HG02678 (cell line): ENCODE measurements around the gene TRAPPC3.
"Not testable (repeated sequence)": the region's sequence is repeated elsewhere in the genome, so short reads cannot be mapped to it uniquely, and the experiment has no call there.

ENCODE experiments used
- ATAC-seq: cut with Tn5 transposase; IDR thresholded peaks from one replicate; pipeline ENCODE4 v1.9.1; 2021; ENCODE audit warnings: mild to moderate bottlenecking, moderate library complexity; ENCODE audit not compliant: unreplicated experiment

TRAPPC3 gene

DNA sequence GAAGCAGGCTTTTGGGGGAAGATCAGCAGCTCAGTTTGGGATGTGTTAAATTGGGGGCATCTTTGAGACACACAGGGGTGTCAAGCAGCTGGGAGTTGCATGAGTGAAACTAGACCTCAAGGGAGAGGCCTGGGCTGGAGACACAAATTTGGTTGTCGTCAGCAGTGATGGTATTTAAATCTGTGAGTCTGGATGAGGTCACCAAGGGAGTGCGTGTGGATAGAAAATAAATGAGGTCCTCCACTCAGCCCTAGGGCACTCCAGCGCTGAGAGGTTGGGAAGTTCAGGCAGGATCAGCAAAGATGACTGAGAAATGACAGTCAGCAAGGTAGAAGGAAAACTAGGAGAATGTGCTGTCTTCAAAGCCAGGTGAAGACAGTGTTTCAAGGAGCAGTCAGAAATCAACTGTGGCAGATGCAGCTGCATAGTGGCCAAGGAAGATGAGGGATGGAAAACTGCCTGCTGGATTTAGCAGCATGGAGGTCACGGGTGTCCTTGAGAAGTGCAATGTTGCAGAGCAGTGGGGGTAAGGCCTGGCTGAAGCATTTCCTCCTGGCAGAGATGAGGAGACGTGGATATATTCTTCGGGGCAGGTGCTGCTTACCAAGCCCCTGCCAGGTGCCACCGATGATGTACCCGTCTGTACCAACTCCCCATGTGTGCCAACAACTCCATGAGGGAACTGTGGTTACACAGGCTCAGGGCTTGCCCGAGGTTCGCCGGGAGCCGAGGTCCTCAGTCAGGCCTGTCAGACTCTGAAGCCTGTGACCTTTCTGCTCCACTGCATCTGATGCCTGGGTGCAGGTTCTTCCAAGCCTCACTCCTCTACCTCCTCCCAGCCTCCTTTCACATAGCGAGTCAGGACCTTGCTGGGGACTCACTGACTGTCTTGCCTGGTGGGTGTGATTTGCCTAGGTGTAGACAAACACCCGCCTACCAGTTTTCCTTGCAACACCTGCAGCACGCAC is 17.9 kb upstream of the TRAPPC3 start:
- ATAC-seq: no peak

DNA sequence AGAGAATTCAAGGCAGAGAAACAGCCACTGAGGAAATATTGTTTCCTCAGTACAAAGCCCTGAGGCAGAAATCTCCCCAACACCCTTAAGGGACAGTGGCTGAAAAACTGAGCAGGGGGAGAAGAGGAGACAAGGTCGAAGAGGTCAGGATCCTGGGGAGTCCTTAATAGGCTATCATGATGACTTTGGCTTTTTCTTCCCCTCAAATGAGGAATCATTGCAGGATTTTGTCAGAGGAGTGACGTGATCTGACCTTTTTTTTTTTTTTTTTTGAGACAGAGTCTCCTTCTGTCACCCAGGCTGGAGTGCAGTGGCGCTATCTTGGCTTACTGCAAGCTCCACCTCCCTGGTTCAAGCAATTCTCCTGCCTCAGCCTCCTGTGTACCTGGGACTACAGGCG is 16.9 kb upstream of the TRAPPC3 start:
- no peak for ATAC-seq

DNA sequence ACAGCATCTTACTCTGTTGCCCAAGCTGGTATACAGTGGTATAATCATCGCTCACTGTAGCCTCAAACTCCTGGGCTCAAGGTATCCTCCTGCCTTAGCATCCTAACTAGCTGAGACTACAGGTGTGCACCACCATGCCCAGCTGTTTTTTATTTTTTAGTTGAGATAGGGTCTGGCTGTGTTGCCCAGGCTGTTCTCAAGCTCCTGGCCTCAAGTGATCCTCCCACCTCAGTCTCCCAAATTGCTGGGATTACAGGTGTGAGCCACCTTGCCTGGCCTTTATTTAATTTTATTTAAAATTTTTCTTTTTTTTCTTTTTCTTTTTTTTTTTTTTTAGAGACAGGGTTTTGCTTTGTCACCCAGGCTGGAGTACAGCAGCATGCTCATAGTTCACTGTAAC is 15.9 kb upstream of the TRAPPC3 start:
- ATAC-seq: no peak

DNA sequence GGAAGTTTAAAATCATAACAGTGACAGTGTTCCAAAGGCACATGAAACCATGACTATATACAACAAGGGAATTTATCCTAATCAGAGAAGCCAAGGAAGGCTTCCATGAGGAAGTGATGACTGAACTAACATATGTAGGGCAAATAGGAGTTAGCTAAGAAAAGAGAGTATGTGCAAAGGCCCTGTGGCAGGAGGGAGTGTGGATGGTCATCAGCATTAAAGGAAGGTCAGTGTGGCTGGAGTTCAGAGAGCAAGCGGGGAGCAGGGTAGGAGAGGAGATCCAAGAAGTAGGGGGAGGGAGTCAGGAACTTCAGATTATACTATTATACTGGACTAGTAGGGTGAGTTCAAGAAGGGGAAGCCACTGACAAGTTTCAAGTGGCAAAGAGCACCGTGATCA is 15.1 kb upstream of the TRAPPC3 start:
- no peak for ATAC-seq

DNA sequence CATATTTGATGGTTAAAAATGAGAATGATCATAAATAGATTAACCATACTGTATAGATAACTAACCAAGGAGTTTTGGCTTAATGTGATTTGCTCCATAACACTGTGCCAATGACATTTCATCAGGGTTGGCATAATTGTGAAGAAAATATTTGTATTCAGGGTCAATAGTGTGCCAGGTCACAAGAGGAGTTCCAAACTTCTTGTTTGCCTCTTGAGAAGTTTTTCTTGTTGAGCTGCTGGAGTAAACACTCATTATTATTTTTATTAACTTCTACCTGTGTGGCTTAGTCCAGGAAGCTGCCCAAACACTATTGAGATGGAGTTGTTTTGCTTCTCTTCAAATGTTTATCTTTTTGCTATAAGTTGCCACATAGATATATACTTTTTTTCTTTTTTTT is 14.1 kb upstream of the TRAPPC3 start:
- no peak for ATAC-seq

DNA sequence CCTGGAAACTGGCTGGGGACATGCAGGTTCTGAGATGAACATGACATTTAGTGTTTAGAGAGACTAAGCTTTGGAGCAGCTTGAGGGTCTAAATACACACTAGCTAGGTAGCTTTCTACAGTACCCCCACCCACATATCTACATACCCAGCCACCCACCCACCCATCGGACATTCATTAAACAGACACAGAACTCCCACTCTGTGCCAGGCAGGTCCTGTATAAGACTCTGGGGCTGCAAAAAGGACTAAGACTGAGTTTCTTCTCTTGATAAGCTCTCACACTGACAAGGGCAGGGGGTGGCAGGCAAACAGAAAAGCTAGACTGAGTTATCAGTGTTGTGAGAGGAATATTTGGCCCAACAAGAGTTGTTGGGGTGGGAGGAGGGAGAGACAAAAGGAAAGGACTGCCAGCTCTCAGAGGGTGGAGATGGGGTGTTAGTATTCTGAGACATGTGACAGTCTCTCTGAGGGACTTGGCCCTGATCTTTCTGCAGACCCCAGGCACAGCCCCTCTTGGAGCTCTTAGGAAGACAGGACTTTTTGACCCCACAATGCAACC is 13.5 kb upstream of the TRAPPC3 start:
- ATAC-seq: no peak

DNA sequence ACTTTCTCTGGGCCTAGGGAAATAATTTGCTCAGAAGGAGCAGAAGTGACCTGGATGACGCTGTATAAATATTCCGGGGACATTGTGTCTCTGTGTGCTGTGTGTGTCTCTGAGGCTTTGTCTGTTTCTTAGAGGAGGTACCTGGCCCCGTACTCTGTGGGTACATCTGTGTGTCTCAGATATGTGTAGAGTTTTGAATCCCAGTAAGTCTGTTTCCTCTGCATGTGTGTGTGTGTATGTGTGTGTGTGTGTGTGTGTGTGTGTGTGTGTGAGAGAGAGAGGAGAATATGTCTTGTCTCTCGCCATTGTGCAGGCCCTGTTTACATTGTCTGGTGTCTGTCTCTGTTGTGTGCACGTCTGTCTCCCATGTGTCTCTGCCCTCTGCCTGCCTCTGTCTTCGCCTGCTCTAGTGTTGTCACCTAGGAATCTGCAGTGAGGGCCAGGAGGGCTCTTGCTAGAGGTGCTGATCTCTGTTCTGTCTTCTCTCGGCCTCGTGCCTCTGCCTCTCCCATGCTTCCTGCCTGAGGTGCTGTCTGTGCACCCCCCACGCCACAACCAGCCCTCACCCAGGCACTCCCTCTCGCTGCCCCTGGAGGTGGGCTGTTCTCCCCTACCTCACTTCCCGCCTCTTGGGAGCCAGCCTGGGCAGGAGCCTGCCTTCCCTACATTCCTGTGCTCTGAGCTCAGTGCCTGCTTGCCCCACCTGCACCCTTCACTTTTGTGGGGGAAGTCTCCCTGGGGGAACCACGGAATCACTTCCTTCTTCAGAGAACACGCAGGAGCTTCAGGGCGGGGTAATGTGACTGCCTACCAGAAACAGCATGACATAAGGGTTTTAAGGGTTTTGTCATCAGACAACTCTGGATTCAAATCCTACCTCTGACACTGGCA is 12.6 kb upstream of the TRAPPC3 start:
- peak; percentile 41 for ATAC-seq

DNA sequence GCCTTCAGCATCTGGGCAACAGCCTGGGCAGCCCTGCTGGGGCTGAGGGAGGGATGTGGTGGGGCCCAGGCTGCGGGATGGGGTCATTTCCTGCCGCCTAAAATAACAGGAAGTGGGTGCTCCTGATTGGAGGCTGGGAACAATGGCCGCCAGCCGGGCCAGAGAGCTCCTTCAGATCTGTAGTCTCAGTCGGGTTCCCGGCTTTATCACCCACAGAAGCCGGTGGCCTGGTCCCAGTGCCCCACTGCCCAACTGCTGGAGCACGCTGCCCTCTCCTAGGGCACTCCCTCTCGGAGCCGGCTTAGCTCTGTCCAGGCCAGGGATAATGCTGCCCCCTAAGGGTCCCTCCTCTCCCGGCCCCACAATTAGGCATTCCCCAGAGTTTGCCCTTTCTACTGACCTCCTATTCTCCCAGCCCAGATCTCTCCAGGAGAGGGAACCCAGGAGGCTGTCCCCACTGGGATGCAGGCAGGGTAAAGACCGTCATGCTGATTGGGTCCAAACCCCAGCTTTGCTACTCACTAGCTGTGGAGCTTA is 11.7 kb upstream of the TRAPPC3 start:
- ATAC-seq: no peak

DNA sequence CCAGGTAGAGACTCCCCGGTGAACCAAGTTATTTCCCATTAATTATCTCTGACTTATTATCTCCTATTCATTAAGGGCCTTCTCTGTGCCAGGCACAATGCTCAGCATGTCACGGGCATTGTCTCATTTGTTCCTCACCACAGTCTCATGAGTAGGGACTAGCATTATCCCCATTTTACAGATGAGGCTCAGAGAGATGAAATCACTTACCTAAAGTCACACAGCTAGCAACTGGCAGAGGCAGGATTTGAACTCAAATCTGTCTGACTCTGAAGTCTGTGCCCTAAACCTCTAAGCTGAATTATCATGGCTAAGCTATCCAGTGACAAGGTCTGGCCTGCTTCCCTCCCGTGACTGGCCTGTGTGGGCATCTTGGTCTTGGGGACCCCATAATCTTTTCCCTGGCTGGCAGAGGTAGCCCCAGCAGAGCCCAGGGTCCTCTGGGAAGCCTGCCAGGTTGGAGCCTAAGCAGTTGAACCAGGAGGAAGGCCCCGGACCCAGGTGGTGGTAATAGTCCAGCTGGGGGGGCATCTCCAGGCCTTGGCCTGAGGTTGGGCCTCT is 11.2 kb upstream of the TRAPPC3 start:
- ATAC-seq: no peak

DNA sequence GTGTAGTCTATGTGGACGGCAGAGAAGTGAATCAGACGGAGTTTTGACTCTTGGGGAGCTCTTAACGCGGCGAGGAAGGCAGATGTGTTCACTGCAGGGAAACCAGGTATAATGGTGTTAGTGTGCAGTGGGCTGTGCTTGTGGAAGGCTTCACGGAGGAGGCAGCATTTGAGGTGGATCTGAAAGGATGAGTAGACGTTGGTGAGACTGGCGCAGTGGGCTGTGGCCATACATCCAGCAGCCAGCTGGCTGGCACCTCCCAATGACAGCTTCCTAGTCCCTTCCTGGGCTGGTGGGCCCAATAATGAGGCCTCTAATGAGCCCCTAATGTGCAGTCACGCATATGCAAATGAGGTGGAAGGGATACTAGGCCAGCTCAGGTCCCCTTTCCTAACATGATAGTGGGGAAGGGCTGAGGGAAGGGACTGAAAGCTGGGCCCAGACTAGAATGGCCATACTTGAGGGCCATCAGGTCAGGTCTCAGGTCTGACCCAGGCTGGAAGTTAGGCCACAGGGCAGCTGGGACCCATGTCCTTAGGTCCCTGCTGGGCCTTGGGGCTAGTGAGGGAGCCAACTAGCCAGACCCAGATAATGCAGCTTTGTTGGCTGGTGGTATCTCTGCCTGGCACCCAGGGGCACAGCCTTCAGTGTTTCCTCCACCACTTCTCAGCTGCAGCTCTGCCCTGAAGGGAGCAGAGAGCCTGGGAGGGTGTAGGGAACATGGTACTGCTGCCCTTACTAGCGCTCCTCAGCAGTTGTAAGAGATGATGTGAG is 10.5 kb upstream of the TRAPPC3 start:
- no peak for ATAC-seq

DNA sequence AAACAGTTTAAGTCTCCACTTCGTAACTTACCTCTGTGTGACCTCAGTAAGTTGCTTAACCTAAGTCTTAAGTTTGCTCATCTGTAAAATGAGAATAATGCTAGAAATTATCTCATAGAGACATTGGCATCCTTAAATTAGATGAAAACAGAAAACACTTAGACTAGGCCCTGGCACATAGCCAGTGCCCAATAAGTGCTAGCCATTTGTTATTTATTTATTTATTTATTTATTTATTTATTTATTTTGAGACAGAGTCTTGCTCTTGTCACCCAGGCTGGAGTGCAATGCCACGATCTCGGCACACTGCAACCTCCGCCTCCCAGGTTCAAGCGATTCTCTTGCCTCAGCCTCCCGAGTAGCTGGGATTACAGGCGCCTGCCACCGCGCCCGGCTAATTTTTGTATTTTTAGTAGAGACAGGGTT is 9.6 kb upstream of the TRAPPC3 start:
- not testable (repeated sequence) for ATAC-seq

DNA sequence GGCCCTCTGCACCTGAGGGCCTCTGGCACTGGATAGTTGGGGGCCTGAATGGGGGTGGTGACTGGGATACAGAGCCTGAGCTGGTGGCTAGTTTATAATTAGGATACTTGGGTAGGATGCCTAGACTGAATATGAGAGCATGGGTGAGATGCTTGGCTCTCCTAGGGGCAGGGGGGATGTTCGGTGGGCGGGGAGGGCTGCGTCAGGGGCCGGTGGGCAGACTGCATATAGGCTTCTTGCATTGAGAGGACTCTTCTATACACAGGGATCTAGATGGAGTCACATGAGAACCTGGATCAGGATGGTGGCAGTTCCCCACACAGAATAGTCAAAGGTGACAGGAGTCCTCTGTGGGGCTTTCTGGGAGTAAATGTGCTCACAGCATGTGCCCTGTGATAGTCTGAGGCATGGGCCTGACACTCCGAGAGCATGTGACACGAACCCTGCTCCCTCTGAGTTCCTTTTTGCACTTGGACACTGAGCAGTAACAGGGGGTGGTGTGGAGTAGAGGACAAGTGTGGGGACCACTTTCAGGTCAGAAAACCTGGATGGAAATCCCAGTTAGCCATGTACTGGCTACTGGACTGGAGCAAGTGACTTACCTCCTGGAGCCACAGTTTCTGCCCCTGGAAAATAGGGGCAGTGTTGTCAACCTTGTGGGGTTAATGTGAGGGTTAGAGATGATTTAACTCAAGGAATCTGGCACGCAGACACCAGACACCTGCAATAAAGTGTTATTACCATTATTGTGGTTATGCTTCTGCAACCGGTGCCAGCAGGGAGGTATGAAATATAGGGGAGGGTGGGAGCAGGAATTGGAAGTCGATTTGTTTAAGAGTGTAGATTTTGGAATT is 8.9 kb upstream of the TRAPPC3 start:
- no peak for ATAC-seq

DNA sequence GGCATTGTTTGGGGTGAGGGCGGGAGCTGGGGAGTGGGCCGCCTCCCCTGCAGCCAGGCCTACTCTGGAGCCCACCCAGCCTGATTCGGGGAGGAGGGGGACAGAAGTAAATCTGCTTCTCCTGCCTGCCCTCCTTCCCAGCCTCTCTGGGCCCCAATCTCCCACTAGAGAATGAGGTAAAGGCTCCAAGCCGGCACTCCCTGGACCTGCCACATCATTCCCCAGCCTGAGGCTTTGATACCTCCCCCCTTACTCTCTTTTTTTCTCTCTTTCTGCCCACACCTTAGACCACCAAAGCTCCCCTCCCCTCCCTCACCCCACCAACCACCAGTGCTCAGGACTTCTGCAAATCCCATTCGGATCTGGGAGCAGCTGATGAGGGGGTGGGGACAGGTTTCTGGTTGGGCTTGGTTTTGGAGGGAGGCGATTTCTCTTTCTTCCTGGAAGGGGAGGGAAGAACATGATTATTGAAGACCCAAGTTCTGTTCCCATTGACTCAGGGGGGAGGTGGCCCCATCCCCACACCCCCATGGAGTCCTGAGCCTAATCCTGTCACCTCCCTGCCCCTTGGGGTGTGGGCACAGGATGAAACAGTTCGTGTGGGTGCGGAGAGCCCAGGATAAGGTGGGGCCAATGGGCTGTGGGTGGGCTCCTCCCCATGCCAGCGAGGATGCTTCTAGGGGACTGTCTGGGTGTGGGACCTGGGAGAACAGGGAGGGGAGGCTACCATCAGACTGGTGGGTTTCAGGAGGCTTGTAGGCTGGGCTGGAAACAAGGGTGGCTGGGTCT is 8.0 kb upstream of the TRAPPC3 start:
- ATAC-seq: no peak

DNA sequence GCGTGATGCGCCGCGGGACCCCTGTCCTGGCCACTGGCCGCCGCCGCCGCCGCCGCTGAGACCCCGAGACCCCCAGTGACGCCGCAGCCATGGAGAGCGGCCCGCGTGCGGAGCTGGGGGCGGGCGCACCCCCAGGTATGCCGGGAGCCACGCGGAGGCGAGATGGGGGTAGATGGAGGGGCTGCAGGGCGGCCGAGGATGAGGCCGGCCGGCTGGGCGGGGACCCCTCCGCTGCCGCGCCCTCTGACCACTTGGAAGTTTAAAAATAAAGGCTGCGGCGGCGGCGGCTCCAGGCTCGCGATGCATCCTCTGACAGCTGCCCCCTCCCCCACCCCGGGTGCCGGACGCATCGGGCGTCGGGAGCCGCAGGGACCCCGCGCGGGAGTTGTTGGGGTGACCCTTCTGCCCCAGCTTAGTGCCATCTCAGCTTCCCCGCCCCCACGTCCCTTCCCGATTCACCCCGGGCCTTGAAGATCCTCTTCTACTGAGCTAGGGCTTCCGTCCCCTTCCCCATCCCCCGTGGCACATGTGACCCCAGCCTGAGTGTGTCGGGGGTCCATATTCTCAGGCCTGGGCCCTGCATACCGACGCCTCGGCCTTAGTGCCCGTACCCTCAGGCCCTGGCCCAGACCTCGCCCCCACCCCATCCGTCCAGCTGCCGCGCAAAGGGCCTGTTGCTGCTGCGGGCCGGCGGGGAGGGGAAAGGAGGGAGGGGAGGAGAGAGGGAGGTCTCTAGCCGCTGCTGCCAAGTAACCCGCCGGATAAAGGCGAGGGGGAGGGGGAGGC is 7.2 kb upstream of the TRAPPC3 start:
- no peak for ATAC-seq

DNA sequence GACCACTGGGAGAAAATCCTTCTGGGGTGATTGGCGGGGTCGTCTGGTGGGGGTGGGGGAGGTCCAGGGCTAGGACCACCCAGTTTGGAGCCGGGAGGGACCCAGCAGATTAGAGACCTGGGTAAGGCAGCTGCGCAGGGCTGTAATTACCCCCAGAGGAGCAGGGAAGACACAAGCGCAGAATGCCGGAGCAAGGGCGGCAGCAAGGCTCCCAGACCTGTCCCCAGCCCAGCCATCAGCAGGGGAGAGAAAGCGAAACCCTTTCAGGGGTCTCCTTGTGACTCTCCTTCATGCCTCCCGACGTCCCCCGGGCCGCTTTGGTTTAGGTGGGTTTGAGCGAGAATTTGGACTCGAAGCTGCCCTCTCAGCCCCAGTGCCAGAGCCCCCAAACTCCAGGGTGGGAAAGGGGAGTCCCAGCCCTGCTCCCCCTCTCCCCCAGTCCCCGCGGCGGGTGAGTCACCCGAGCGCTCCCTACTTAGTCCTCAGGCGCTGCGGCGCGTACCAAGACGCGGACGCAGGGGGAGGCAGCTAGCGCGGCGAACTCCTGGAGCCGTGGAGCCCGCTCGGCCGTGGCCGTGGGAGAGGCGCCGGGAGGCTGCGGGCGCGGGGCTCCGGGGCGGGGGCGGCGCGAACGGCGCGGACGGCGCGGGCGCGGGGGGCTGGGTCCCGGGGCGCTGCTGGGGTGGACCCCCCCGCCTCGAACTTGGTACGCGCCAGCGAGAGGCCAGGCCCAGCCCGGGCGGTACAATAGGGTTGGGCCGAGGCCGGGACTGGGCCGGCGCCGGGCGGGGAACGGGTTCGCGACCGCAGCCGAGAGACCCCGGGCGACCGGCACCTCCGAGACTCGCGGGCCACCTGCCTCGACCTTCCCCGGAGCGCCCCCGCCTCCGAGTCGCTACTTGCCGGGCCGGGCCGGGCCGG is 6.4 kb upstream of the TRAPPC3 start, which contains the start of gene MAP7D1:
TSS of gene MAP7D1 (plus strand) at position 753 of the 921 bp plus-strand sequence. CDS start 258 bp downstream, outside the sequence.
- peak; percentile 64 for ATAC-seq

DNA sequence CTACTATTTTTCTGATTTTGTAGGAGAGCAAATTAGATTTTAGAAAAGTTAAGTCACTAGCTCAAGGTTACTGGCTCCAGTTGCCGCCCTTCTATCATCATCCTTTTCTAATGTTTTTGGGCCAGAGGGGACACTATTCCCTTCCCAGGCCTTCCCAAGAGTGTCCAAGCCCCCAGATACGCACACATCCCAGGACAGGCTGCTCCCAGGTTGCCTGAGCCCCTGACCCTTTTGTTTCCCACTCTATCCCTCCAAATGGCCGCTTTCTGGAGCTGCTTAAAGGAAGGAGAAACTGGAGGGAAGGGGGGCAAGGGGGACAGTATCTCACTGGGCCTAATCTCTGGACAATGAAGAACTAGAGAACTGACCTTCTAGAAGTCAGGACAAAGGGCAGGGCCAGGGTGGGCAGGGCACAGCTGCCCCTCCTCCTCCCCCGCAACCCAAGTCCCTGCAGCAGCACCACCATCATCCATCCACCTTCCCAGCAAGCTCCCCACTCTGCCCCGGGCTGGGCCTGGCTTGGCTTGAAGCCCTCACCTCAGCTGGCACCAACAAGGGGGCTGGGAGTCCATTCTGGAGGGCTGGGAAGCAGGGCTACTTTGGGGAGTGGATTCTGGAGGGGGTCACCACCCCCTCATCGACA is 5.6 kb upstream of the TRAPPC3 start:
- no peak for ATAC-seq
